Panc1 (cell line): Measurements from ENCODE around the gene RAB40A. TPM values are rescaled to one million over a fixed set of nuclear protein-coding genes. Genes with fewer than 3 reads are reported as not detected.

Source experiments
- ATAC-seq: fragments of 200-7000 bp; cut with Tn5 transposase; 2 replicates; pipeline ENCODE4 v1.9.1; 2020; ENCODE audit warnings: mild to moderate bottlenecking, moderate library complexity
- BruUV-seq: library from RNA; stranded (reverse); fragments of 400-500 nt; replicated peaks from 2 replicates; lab custom pipeline; 2021; lab: Mats Ljungman, UMichigan
- CTCF ChIA-PET: fragments of 300-600 bp; sonication (Branson Sonifier 250); formaldehyde crosslinking; loops from one replicate; lab custom pipeline; 2022; ENCODE audit warnings: antibody characterized with exemption; lab: Charles Lee
- POLR2A ChIA-PET: fragments of 300-600 bp; sonication (Branson Sonifier 250); formaldehyde crosslinking; loops from one replicate; lab custom pipeline; 2022; ENCODE audit warnings: antibody characterized with exemption; lab: Charles Lee
- DNase-seq: peaks from one replicate; pipeline ENCODE4 v3.0.0-alpha.2; 2010; ENCODE audit warnings: low read depth, low spot score
- H3K27ac ChIP-seq: 2 replicates; pipeline ENCODE4 v1.5.1; 2011; ENCODE audit warnings: mild to moderate bottlenecking, low read length, inconsistent platforms
- H3K27me3 ChIP-seq: fragments of 200-500 bp; sonication (Bioruptor generic); 2 replicates; pipeline ENCODE4 v1.6.0; 2014; ENCODE audit warnings: low read length, inconsistent platforms; ENCODE audit not compliant: control insufficient read depth, insufficient read depth
- H3K36me3 ChIP-seq: fragments of 200-500 bp; sonication (Bioruptor generic); 2 replicates; pipeline ENCODE4 v1.5.1; 2014; ENCODE audit warnings: inconsistent platforms, mild to moderate bottlenecking, low read length, moderate library complexity; ENCODE audit not compliant: control insufficient read depth, insufficient read depth
- H3K4me1 ChIP-seq: 2 replicates; pipeline ENCODE4 v1.5.1; 2011; ENCODE audit warnings: inconsistent platforms, mild to moderate bottlenecking, low read length, moderate library complexity; ENCODE audit not compliant: control insufficient read depth, insufficient read depth
- H3K4me3 ChIP-seq, 2 experiments: 2 replicates each; pipeline ENCODE4 v1.5.1; 2011 to 2012; ENCODE audit warnings: low read depth in 2 of 2, low read length in 2 of 2, mild to moderate bottlenecking in 2 of 2, inconsistent platforms in 1 of 2, moderate library complexity in 1 of 2
- H3K9me3 ChIP-seq: fragments of 200-500 bp; sonication (Bioruptor generic); 2 replicates; pipeline ENCODE4 v1.5.1; 2014; ENCODE audit warnings: low read depth, mild to moderate bottlenecking, inconsistent platforms, low read length, moderate library complexity; ENCODE audit not compliant: control insufficient read depth, insufficient read depth
- POLR2AphosphoS5 ChIP-seq: IDR thresholded peaks from 2 replicates; pipeline ENCODE4 v1.6.1; 2012; ENCODE audit warnings: mild to moderate bottlenecking, low read depth, low read length, moderate library complexity
- SIN3A ChIP-seq: IDR thresholded peaks from 2 replicates; pipeline ENCODE4 v1.6.1; 2012; ENCODE audit warnings: low read depth, mild to moderate bottlenecking, low read length, moderate library complexity, borderline replicate concordance; ENCODE audit not compliant: insufficient read depth
- TCF7L2 ChIP-seq: IDR thresholded peaks from 2 replicates; pipeline ENCODE4 v1.6.1; 2011; ENCODE audit warnings: mild to moderate bottlenecking, low read depth, low read length, inconsistent platforms
- in situ Hi-C: cut with HindIII; loops from 2 replicates; pipeline ENCODE4 v1.10.0; 2016; ENCODE audit warnings: low sequenced_read_pairs, low pct_unique_long_range_greater_than_20kb
- intact Hi-C: fragments of 100-400 bp; cut with micrococcal nuclease; formaldehyde crosslinking; loops from one replicate; pipeline ENCODE4 v1.10.0; 2022; ENCODE audit not compliant: unreplicated experiment
- total RNA-seq: library from RNA; stranded (reverse); gene quantifications from one replicate; pipeline ENCODE4 v1.2.1, GENCODE V29; 2021; ENCODE audit not compliant: unreplicated experiment
- TF ChIP-seq, protein P1 (sequence below), 2 experiments: IDR thresholded peaks; 2 replicates each; pipeline ENCODE4 v1.6.1; 2011 to 2012; ENCODE audit warnings: low read depth in 2 of 2, control low read depth in 1 of 2, low read length in 1 of 2, mild to moderate bottlenecking in 1 of 2, moderate library complexity in 1 of 2; ENCODE audit not compliant: insufficient read depth in 1 of 2
- TF ChIP-seq, protein P2 (sequence below): fragments of 450-650 bp; IDR thresholded peaks from 2 replicates; pipeline ENCODE4 v1.5.1; 2017; ENCODE audit warnings: mild to moderate bottlenecking

The RAB40A gene
- total RNA-seq, 1 experiment from 2014 or later, result 0.26 TPM

GRCh38 chrX:103524747-103525146 is 5.5 kb upstream of the RAB40A start:
- TF ChIP-seq SIN3A (no peak), POLR2AphosphoS5 (no peak), TCF7L2 (no peak)
- TF ChIP-seq, protein P1, sequence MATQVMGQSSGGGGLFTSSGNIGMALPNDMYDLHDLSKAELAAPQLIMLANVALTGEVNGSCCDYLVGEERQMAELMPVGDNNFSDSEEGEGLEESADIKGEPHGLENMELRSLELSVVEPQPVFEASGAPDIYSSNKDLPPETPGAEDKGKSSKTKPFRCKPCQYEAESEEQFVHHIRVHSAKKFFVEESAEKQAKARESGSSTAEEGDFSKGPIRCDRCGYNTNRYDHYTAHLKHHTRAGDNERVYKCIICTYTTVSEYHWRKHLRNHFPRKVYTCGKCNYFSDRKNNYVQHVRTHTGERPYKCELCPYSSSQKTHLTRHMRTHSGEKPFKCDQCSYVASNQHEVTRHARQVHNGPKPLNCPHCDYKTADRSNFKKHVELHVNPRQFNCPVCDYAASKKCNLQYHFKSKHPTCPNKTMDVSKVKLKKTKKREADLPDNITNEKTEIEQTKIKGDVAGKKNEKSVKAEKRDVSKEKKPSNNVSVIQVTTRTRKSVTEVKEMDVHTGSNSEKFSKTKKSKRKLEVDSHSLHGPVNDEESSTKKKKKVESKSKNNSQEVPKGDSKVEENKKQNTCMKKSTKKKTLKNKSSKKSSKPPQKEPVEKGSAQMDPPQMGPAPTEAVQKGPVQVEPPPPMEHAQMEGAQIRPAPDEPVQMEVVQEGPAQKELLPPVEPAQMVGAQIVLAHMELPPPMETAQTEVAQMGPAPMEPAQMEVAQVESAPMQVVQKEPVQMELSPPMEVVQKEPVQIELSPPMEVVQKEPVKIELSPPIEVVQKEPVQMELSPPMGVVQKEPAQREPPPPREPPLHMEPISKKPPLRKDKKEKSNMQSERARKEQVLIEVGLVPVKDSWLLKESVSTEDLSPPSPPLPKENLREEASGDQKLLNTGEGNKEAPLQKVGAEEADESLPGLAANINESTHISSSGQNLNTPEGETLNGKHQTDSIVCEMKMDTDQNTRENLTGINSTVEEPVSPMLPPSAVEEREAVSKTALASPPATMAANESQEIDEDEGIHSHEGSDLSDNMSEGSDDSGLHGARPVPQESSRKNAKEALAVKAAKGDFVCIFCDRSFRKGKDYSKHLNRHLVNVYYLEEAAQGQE (IDR thresholded peaks at IDR 0.05; ENCODE audit: insufficient read depth in 1 of 2, low read depth in 2 of 2, low read length in 1 of 2), result no peak
- TF ChIP-seq, protein P2, sequence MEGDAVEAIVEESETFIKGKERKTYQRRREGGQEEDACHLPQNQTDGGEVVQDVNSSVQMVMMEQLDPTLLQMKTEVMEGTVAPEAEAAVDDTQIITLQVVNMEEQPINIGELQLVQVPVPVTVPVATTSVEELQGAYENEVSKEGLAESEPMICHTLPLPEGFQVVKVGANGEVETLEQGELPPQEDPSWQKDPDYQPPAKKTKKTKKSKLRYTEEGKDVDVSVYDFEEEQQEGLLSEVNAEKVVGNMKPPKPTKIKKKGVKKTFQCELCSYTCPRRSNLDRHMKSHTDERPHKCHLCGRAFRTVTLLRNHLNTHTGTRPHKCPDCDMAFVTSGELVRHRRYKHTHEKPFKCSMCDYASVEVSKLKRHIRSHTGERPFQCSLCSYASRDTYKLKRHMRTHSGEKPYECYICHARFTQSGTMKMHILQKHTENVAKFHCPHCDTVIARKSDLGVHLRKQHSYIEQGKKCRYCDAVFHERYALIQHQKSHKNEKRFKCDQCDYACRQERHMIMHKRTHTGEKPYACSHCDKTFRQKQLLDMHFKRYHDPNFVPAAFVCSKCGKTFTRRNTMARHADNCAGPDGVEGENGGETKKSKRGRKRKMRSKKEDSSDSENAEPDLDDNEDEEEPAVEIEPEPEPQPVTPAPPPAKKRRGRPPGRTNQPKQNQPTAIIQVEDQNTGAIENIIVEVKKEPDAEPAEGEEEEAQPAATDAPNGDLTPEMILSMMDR, result no peak
- Histone ChIP-seq H3K4me1 (no peaks in the 10 kb centered on the region; the same call in 1 of the 2 replicates), H3K27ac (no peak overlapping the region), H3K27me3 (no peaks in the 10 kb centered on the region), H3K9me3 (no peaks in the 10 kb centered on the region), H3K36me3 (no peaks in the 10 kb centered on the region), H3K4me3 (no peak overlapping the region)
- BruUV-seq, result no TSS peak
- no peak for ATAC-seq
- intact Hi-C loops (no loop called here), in situ Hi-C loops (no loop called here)
- no peak for DNase-seq
- POLR2A ChIA-PET, result no interaction called here
- CTCF ChIA-PET, result no interaction called here

DNA sequence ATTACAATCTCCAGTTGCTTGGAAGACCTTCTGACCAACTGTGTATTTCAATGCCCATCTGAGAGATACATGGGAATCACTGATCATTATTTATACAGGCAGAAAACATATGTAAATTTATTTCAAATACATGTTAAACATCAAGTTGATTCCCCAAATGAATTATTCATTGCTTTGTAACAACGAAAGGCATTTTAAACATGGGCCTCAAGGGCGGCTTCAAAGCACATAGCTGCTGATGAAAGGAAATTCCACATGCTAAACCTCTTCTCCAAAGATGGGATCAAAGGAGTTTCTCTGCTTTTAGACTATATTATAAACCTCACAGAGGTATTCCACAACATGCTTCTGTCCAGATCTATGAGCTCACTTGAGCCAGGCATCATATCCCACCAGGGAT is 4.3 kb upstream of the RAB40A start:
- BruUV-seq, result no TSS peak
- POLR2A ChIA-PET, result no interaction called here

More for the DNA sequence above, 4.3 kb upstream of the RAB40A start:
- H3K36me3 ChIP-seq, result no peaks in the 10 kb centered on the region
- intact Hi-C loops, result no loop called here
- DNase-seq (no peak), ATAC-seq (no peak)
- no peak overlapping the region for H3K27ac ChIP-seq
- CTCF ChIA-PET, result no interaction called here
- no peaks in the 10 kb centered on the region for H3K9me3 ChIP-seq
- in situ Hi-C loops, result no loop called here
- no peaks in the 10 kb centered on the region for H3K27me3 ChIP-seq
- no peak for TF ChIP-seq POLR2AphosphoS5
- TF ChIP-seq SIN3A, result no peak
- TF ChIP-seq, protein P1 (IDR thresholded peaks at IDR 0.05; ENCODE audit: insufficient read depth in 1 of 2, low read depth in 2 of 2, low read length in 1 of 2), result no peak
- no peak for TF ChIP-seq TCF7L2
- TF ChIP-seq, protein P2, result no peak
- no peak overlapping the region for H3K4me3 ChIP-seq
- H3K4me1 ChIP-seq, result no peaks in the 10 kb centered on the region; the same call in 1 of the 2 replicates
